ENCODE results near the gene ALPK1.

DNA sequence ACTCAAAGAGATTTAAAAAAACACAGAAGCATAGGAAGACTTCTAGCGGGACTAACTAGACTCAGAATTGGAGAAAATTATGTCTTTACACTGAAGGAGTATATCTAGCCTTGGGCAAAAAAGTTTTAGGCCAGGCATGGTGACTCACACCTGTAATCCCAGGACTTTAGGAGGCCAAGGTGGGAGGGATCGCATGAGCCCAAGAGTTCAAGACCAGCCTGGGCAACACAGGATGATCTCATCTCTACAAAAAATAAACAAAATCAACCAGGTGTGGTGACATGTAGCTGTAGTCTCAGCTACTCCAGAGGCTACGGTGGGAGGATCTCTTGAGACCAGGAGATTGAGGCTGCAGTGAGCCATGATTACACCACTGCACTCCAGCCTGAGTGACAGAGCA lies 119.3 kb downstream of the ALPK1 start:
- TF ChIP-seq POLR2A (IDR thresholded peaks at IDR 0.05) (no peak), EP300 (IDR thresholded peaks at IDR 0.05) (no peak)
- TF ChIP-seq, protein P1, sequence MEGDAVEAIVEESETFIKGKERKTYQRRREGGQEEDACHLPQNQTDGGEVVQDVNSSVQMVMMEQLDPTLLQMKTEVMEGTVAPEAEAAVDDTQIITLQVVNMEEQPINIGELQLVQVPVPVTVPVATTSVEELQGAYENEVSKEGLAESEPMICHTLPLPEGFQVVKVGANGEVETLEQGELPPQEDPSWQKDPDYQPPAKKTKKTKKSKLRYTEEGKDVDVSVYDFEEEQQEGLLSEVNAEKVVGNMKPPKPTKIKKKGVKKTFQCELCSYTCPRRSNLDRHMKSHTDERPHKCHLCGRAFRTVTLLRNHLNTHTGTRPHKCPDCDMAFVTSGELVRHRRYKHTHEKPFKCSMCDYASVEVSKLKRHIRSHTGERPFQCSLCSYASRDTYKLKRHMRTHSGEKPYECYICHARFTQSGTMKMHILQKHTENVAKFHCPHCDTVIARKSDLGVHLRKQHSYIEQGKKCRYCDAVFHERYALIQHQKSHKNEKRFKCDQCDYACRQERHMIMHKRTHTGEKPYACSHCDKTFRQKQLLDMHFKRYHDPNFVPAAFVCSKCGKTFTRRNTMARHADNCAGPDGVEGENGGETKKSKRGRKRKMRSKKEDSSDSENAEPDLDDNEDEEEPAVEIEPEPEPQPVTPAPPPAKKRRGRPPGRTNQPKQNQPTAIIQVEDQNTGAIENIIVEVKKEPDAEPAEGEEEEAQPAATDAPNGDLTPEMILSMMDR (IDR thresholded peaks at IDR 0.05): no peak
